GM18858 (cell line): ENCODE results near the gene PIK3AP1.

ENCODE experiments used
- ATAC-seq: cut with Tn5 transposase; IDR thresholded peaks from one replicate; pipeline ENCODE4 v1.9.1; 2021; ENCODE audit not compliant: unreplicated experiment

The PIK3AP1 gene

DNA sequence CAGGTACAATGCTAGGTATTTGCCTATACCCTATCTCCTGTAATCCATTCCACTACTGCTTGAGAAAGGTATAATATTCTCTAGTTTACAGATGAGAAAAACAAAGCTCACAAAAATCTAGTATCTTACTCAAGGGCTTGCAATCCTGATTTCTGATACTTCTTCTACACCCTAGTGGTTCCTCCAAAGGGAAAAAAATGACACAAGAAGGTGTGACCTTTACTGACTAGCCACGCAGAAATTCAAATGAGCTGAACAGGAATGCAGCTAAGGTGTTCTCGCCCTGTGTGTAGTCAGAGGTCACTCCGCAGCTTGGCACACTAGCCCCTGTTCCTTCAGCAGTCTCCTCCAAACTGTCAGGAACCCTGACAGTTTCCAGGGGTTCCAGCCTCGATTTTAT is 74.0 kb downstream of the PIK3AP1 start:
- ATAC-seq: no peak

GRCh38 chr10:96645191-96645721 is 75.1 kb downstream of the PIK3AP1 start:
- ATAC-seq: no peak

DNA sequence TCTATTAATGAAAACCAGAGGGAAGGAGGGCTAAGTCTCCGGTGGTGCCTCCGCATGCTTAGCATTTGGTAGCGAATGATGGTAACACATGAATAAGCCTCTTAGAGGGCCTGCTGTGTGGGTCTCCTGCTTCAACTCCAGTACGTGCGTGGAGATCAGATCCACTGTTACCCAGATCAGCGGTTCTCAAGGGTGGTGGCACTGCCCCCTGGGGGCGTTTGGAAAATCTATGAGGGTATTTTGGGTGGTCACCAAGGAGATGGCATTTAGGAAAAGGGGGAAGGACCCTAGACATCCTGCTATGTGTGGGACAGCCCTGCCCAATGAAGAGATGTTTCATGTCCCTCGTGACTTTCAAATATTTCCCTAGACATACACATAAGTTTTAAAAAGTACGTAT is 76.4 kb downstream of the PIK3AP1 start:
- ATAC-seq: no peak

DNA sequence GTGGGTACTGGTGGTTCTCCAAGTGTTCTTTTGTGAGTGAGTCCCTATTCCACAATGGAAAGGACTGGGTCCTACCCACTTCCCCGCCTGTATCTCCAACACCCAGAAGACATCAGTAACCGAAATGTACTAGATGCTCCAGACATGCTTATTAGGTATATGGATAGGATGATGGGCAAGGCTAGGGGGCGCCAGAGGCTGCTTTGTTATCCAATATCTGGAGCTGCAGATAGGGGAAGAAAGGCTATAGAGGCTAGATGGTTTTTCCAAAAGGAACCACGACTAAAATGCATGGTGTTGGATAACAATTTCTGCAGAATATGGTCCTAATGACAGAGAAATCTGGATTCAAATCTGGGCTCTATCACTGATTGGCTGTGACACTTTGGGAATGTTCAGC is 77.3 kb downstream of the PIK3AP1 start:
- ATAC-seq: no peak

DNA sequence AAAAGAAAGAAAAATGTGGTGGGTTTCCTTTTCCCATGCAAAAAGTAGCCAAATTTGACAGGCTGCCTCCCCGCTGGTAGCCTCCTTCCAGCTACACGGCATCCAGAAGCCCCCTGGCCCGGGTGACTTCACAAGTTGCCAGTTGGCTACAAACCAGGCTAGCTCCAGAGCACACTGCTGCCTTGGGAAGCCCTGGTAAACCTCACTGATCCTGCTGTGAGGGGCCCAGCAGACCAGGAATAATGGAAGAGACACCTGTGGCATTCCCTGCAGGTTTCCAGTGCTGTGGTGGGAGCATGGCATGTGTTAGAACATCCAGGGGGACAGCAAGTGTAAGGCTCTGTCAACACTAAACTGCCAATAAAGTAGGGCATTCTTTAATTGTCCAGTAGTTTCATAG is 77.8 kb downstream of the PIK3AP1 start:
- ATAC-seq: no peak

GRCh38 chr10:96641396-96642295 is 78.7 kb downstream of the PIK3AP1 start:
- ATAC-seq: no peak

DNA sequence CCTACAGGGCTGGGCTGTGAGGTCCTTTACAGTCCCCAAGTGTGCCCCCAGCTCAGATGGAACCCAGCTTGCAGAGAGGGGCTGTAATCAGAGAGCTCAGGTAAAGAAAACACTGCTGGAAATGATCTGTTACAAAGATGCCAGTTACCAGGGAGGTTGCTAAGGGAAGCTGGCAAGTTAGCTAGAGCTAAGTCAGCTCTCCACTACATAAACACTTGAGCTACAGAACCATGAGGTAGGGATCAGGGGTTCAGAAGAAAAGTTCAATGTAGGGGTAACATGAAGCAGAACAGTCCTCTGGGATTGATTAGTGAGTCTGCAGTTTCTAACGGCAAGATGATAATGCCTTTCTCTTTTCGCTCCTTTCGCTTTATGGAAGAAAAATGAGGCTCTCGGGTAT is 80.4 kb downstream of the PIK3AP1 start:
- ATAC-seq: no peak

DNA sequence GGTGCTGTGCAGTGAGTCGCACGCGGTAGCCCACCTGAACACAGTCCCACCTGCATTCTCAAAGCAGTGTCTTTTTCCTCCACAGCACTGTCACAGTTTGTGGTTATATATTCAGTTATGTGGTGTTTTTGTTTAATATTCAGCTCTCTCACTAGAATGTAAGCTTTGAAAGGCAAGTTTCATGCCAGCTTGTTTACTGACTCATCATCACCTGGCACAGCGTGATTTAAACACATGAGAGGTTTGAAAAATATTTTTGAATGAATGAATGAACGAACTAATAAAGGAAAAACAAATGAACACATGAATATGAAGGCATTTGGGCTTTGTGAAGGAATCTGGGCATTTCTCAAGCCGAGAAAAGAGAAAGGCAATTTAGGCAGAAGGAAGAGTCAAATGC is 81.6 kb downstream of the PIK3AP1 start:
- ATAC-seq: no peak

GRCh38 chr10:96638120-96638519 is 82.2 kb downstream of the PIK3AP1 start:
- no peak for ATAC-seq

DNA sequence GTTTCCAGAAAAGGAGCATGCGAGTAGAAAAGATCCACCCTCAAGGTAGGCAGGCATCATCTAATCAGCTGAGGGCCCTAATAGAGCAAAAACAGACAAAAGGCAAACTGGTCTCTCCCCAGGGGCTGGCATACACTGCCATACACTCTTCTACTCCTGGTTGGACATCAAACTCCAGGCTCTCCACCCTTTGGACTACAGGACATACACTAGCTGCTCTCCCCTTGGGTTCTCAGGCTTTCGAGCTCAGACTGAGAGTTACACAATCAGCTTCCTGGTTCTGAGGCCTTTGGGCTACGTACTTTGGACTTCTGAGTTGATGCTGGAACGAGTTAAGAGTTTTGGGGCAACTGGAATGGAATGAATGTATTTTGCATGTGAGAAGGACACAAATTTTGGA is 82.6 kb downstream of the PIK3AP1 start:
- ATAC-seq: no peak

GRCh38 chr10:96636551-96636950 is 83.8 kb downstream of the PIK3AP1 start:
- no peak for ATAC-seq

GRCh38 chr10:96632974-96633710 is 87.2 kb downstream of the PIK3AP1 start:
- no peak for ATAC-seq

DNA sequence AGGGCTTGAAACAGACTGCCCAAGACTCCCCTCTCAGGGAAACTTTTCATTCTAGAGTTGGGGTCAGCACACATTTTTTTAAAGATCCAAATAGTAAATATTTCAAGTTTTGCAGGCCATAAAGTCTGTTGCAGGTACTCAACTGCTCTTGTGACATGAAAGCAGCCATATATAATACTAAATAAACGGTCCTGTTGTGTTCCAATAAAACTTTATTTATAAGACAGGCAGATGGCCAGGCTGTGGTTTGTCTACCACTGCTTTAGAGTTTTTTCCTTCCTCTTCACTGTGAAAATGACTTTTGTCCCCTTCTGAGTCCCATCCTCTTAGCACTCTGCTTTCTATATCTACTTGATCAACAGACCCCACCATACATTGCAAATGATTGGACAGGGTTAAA is 93.0 kb downstream of the PIK3AP1 start:
- ATAC-seq: no peak

DNA sequence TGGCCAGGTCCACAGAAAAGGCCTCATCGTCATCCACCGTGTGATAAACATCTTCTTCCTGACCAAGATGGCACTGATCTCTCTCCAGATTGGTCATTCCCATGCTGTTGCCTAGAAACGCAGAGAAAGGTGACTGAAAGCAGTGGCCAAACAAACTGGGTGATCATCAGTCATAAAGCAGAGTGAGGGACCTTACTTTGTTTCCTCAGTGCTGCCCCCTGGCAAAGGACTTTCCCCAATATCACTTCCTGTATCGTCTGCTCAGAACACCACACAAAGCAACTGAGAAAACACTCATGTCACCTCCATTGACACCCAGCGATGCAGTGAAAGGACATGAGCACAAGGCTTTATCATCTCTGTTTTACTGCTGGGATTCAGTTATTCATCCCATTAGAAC is 93.5 kb downstream of the PIK3AP1 start:
- no peak for ATAC-seq

GRCh38 chr10:96625173-96625572 is 95.1 kb downstream of the PIK3AP1 start:
- no peak for ATAC-seq

DNA sequence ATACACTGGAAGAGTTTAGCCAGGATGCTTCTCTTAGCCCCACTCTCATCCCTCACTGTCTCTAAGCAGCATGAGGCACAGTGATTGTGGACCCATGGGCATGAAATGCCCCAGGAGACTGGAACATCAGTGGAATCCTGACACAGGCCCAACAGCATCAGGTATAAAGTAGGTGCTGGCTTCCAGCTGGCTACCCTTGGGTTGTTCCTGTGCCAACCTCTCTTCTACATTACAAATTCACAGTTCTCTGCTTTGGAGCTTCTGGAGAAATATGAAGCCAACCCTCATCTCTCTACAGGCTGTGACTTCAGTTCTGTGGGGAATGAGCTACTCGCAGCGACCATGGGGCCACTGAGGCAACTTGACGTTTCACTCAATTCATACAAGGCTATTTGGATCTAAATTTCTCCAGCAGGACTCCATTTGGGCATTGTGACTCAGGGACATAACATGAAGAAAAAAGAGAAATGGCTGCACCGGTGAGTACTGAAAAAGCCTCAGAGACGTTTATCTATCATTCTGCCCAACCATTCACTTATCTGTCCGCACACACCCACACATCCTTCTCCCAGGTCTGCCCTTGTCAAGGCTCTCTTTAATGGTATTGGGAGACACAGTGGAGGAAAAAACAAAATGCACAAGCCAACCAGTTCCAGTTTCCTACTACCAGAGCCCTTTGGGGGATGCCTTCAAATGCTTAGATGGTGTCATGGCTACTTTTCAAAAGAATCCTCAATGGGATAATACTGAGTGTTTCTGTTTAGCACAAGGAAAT is 98.1 kb downstream of the PIK3AP1 start:
- ATAC-seq: no peak

GRCh38 chr10:96619796-96620773 is 100.2 kb downstream of the PIK3AP1 start:
- ATAC-seq: no peak

GRCh38 chr10:96619120-96619519 is 101.2 kb downstream of the PIK3AP1 start:
- ATAC-seq: no peak

DNA sequence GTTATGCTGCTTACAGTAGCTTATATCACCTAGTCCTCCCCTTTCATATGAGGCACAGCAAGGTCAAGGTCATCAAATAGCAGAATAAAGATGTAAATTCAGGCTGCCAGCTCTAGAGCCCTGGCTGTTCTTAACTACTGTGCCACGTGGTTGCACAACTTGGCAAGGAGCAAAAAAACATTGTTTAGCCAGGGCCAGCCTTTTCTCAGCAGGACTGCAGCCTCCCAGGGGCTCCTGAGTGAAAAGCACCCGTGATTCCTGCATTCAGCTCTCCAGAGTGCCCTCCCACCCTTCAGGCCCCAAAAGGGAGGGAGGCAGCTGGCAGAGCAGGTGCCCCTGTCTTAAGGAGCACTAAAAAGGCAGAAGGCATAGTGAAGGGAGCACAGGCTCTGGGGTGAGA is 101.7 kb downstream of the PIK3AP1 start:
- no peak for ATAC-seq

DNA sequence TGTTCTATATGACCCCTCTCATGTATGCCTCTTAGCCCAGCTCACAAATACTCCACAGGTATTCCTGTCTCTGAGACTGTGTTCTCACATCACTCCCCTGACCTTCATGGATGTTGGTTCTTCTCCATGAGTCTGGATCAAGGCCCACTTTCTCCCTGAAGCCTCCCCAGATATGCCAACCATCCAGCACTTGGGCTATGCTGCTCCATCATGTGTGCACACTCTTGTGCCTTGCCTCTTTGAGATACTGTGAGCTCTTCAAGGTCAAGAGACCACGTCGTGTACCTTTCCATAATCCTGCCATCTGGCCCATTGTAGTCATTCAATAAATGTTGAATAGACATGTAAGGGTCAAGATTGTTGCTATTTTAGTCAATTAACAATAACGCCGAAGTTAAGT is 103.4 kb downstream of the PIK3AP1 start:
- no peak for ATAC-seq
